HG03457 (cell line): ENCODE results near the gene RSKR.
A peak's percentile ranks its signal among the peaks of the same experiment; 100 is the strongest.
"Not testable (repeated sequence)": the region's sequence is repeated elsewhere in the genome, so short reads cannot be mapped to it uniquely, and the experiment has no call there.

Experiments
- ATAC-seq: cut with Tn5 transposase; IDR thresholded peaks from one replicate; pipeline ENCODE4 v1.9.1; 2021; ENCODE audit warnings: moderate number of reproducible peaks; ENCODE audit not compliant: unreplicated experiment

RSKR gene

DNA sequence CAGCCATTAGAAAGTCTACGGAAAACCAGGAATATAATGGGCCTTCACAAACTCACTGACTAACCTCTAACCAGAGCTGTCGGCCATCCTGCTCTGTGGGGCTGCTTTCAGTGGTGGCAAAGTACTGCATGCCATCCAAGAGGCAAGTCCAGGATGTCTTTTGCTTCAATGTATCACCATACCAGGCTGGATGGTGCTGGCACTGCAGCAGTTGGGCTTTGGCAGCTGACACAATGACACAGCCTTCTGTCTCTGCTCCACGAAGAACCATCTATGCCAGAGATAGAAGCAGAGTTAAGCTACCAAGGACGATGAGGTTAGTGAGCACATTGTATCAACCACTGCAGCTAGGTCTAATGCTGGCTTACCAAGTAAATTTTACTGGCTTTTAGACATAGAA, 9.7 kb upstream of the RSKR start:
- ATAC-seq = no peak

DNA sequence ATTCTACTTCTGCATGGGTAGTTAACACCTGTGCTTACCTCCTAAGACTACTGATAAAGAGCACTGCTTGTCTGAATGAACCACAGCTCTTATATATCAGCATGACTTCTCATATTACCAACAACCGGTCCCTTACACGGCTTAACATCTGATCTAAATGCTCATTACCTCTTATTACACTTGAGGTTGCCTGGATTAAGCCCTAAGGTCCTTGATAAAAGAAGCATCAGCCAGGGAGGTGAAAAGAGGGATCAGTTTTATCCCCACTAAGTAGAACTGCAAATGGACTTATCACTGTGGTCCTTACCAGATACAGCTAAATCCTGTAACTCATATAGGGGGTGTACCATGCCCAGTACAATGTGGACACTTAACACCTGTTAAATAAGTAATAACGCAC, 8.2 kb upstream of the RSKR start:
- ATAC-seq = no peak

DNA sequence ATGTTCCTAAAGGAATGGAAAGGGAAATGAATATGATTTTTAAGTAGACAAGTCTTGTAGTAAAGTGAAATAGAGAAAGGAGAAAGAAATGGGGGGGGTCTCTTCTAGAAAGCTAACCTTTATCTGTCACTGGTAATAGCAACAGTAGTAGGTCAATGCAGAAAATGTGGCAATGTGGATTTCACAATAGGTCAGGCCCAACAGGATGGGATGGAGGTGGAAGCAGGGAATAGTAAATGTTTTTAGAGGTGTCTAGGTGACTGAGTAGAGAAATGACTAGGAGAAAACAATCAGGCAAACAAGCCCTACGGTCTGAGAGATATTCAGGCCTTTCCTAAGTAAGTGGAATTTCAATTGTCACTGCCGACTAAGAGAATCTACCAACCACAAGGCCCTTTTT, 6.0 kb upstream of the RSKR start:
- ATAC-seq = no peak

DNA sequence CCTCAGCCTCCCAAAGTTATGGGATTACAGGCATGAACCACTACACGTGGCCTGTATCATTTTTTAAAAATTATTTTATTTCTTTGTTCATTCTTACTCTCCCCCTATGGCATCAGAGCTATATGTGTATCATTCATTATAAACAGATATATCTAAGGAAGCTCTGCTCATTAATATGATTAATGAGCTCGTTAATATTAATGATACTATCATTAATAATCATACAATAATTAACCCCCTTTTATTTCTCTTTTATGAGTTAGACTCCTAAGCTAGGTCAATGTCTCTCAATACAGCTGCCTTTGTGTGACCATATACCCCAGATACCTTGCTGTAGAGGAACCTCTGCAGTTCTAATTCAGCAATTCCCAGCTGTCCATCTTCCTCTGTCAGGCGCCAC, 4.5 kb upstream of the RSKR start:
- no peak for ATAC-seq

DNA sequence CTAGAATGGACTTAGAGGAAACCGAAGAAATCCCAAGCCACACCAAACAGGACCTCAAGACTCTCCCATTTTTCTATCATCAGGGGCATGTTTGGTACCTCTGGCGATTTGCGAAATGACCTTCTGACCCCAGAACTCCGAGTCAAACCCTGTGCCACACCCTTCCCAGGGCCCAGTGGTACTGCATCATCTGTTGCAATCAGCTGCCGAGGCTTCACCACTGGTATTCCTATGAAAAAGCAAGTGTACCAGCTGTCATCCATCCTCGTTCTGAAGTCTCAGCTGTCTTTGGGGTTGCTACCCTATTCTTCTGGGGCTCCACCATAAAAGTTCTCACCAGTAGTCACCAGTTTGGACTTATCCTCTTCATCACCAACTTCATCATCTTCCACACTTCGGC, 2.3 kb upstream of the RSKR start:
- no peak for ATAC-seq

DNA sequence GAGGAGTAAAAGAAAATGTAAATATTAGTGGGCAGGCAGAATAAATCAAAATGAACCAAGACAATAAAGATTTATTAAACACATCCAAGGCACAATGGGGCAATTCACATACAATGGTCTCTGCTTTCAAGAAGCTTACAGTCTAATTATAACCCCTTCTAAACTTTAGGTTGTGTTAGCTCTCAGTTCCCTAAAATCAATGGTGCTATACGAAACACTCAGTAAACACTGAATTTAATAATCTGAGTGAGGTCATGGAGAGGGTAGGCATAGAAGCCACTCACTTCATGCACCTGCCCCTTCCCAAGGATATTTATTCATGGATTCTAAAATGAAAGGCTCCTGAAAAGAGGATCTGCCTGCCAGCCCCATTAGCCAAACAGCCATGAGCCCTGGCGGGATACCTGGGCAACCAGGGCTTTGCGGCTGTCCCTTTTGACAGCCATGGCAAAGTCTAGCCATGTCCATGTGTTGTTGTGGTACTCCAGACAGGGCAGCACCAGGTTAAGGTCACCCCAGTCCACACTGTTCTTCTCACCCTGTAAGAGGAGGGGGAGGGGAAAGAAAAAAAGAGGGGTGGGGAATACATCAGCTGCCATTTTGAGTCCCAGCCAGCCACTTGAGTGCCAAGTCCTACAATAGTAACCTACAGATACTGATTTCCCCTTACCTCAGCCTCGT, 1.4 kb upstream of the RSKR start:
- no peak for ATAC-seq

DNA sequence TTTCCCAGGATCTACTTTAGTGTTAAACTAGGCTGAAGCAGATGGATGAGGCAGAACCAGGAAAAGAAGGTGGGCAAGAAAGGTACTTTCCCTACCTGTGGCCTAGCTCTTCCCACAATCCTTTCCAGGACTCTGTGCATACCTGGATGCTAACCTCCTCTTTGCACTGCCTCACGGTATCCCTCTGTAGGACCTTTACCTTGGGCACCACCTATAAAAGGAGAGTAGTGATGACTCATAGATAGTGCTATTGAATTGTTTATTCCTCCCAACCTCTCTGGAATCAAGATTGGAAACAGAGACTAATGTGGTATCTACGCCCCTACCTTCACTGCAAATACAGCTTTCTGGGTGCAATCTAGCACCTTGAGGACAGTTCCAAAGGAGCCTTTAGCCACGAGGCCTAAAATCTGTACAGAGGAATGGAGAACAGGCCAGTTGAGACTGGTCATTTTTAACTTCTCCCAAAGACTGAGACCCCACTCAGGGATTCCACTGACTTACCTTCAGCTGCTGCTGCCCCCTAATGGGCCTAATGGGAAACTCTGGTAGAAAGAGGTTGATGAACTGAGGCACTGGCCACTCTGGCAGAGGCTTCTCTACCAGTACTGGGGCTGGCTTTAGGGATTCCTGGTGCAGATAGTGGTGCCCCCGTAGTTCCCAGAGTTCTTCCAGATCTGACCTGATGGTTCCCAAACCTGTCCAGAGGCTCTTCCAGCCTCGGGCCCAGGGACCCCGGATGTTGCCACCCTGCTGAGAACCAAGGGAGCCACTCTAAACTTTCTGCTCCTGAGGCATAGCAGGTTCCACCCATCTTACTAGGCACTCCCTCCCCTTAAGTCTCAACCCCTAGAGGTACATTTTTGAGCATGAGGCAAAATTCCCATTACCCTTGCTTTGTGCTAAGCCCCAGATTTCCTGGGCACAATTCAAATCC, 781 bp downstream of the RSKR start:
- ATAC-seq = no peak

DNA sequence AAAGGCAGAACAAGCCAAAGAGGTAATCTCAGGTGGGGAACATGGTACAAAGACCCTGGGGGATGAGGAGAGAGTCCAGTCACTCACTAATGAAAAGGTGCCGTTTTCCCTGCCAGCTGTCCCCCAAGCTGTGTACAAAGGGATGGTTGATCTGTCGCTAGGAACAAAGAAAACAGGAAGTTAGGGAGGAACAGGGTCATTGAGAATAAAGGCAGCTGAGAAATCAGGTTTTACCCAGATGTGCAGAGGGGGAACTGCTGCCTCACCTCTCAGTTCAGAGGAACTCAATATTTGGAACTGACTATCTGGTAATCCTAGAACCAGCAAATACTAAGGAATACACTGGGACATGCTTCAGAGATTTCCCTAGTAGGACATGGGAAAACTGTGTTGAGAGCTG, 1.5 kb downstream of the RSKR start:
- no peak for ATAC-seq

- no peak for ATAC-seq
These were observed 3.6 kb downstream of the RSKR start for GRCh38 chr17:28610376-28610775.

GRCh38 chr17:28604031-28604430, 10.0 kb downstream of the RSKR start:
- ATAC-seq = not testable (repeated sequence)

DNA sequence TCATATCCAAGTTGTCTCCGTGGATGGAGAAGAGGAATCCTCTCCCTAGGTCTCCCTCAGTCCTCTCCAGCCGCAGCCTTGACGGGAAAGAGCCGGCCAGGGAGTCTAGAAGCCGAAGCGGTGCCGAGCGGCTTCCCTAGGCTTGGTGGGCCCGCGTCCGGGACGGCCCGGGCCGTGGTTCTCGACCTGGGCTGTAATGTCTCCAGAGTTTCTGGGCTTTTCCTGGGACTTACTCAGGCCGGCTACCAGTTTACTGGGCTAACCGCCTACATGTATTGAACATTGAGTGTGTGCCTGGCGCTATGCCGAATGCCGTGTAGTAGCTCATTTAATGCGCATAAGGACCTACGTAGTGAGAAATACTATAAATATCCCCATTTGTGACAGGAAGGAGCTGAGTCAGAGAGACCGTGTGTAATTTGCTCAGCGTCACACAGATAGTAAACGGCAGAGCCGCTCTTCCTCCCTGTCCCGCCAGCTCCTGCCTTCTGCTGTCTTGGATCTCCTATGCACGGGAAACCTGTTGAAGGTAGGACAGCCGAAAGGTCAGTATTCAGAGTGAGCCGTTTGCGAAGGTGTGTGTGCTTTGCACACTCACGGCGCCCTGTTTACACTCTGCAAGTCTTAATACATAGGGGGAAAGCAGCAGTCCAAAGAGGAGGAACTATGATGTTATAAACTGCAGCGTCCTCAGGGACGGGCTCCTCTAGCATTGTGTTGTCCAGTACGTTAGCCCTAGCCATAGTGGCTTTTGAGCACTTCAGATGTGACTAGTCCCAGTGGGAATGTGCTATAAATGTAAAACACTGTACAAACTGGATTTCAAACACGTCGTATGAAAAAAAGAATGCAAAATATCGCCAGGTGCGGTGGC, 14.4 kb downstream of the RSKR start:
- ATAC-seq = peak; percentile 28

- ATAC-seq = peak; percentile 66
These were observed 15.1 kb downstream of the RSKR start, which contains the start of gene SPAG5 for GRCh38 chr17:28598799-28599310. Gene SPAG5, minus strand, starts transcription at chr17:28599025. Its CDS starts 79 bp downstream, at chr17:28598946.

DNA sequence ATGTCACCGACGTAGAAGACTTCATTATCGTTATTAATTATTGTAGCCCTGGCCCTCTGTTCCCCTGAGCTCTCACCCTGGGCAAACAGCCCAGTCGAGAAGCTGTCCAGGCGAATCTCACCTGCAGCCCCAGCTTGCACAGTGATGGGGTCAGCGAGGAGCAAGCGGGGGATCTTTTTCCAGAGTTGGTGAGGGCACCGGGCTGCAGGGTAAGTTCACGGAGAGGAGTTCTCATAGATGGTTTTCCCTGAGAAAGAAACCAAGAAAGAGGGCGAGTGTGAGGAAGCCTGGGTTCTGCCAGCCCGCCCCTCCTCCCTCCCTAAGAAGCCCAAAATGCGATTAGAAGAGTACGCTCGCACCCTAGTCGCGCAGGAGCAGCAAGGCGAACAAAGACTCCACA, 15.6 kb downstream of the RSKR start:
- ATAC-seq = no peak

- no peak for ATAC-seq
These were observed 16.2 kb downstream of the RSKR start for GRCh38 chr17:28597606-28598383.

DNA sequence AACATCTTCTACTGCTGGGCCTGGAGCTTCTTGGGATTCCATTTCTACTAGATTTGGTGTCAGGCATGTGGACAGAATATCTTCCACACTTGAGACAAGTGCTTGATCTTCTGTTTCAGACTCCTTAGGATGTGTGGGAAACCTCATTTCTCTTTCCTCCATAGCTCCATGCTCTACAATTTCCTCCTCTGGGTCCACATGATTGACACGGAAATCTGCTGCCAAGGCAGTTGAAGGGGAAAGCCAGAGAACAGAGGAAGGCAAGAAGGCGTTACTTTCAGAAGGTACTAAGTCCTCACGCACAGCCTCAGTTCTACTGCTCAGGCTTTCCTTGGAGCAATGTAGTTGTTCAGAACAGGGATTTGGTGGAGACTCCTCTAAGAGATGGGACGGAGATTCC, 21.7 kb downstream of the RSKR start:
- no peak for ATAC-seq

- ATAC-seq = no peak
These were observed 28.1 kb downstream of the RSKR start for GRCh38 chr17:28585851-28586250.

- no peak for ATAC-seq
These were observed 29.6 kb downstream of the RSKR start for GRCh38 chr17:28584434-28584833.

GRCh38 chr17:28582513-28582912, 31.5 kb downstream of the RSKR start:
- ATAC-seq = no peak

GRCh38 chr17:28580959-28581358, 33.0 kb downstream of the RSKR start:
- no peak for ATAC-seq

- ATAC-seq = no peak
These were observed 34.5 kb downstream of the RSKR start for GRCh38 chr17:28579526-28579925.
